ENCODE measurements around the gene AGTRAP. TPM values are rescaled to one million over a fixed set of nuclear protein-coding genes. Genes with fewer than 3 reads are reported as not detected.

The AGTRAP gene
- total and polyA plus RNA-seq, 10 donors, result 40.8 to 120 (median 56.4) TPM

DNA sequence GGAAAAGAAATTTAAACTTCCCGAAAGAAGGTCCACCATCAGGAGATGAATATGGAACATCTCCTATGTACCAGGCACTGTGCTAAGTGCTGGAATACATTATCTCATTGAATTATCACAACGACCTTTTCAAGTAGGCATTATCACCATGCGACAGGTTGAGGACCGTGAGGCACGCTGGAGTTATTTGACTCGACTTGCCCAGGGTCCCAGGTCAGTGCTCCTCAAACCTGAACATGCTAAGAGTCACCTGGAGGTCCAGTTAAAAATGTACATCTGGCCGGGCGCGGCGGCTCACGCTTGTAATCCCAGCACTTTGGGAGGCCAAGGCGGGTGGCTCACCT, 15.9 kb upstream of the AGTRAP start:
- no peak for DNase-seq
- peak overlapping the region; percentile 81 to 94 (median 88) for H3K27ac ChIP-seq
- H3K4me3 ChIP-seq, result peak overlapping the region in 6 of 8 donors; percentile 48 to 79 (median 54)
- intact Hi-C loops (cut with DNase I; ENCODE audit: low total_unique reads), result loop anchor here (5.0 kb wide), 1 partner anchor 68 kb away; the partner anchor contains the start of genes FBXO2 and FBXO44
- no peak for TF ChIP-seq POLR2AphosphoS5 (IDR thresholded peaks at IDR 0.05)
- TF ChIP-seq, protein P1, sequence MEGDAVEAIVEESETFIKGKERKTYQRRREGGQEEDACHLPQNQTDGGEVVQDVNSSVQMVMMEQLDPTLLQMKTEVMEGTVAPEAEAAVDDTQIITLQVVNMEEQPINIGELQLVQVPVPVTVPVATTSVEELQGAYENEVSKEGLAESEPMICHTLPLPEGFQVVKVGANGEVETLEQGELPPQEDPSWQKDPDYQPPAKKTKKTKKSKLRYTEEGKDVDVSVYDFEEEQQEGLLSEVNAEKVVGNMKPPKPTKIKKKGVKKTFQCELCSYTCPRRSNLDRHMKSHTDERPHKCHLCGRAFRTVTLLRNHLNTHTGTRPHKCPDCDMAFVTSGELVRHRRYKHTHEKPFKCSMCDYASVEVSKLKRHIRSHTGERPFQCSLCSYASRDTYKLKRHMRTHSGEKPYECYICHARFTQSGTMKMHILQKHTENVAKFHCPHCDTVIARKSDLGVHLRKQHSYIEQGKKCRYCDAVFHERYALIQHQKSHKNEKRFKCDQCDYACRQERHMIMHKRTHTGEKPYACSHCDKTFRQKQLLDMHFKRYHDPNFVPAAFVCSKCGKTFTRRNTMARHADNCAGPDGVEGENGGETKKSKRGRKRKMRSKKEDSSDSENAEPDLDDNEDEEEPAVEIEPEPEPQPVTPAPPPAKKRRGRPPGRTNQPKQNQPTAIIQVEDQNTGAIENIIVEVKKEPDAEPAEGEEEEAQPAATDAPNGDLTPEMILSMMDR (IDR thresholded peaks at IDR 0.05 in 8 of 11, conservative IDR thresholded peaks at IDR 0.05 in 3 of 11), result peak in 8 of 11 experiments; percentile 2 to 58 (median 15)
- H3K36me3 ChIP-seq, result no peaks in the 10 kb centered on the region
- 73 to 82% (median 77%) methylated on average over 12 of the region's 12 CpGs for WGBS, 5 donors
- peaks cover 0 to 14% (median 0%) of the 10 kb centered on the region in 7 donors for H3K27me3 ChIP-seq (replicated peaks in 1 of 7)
- peaks cover 10 to 37% (median 19%) of the 10 kb centered on the region in 6 donors for H3K4me1 ChIP-seq
- H3K9me3 ChIP-seq, result no peaks in the 10 kb centered on the region

DNA sequence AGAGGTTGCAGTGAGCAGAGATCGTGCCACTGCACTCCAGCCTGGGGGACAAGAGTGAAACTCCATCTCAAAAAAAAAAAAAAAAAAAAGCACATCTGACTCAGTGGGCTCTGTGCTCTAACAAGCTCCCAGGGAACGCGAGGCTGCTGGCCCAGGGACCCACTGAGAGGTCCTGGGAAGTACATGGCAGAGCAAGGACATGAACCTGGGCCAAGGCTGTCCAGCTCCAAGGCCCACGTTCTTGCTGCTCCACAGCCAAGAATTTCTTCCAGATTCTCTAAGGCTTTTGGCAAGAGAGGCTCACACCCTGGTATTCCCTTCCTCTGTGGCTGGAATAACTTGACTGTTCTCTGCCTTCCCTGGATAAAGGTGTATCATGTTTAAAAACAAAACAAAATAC, 15.4 kb upstream of the AGTRAP start:
- H3K27me3 ChIP-seq (replicated peaks in 1 of 7), result peaks cover 0 to 14% (median 0%) of the 10 kb centered on the region in 7 donors
- H3K9me3 ChIP-seq, result no peaks in the 10 kb centered on the region
- no peak for DNase-seq
- TF ChIP-seq, protein P1 (IDR thresholded peaks at IDR 0.05 in 8 of 11, conservative IDR thresholded peaks at IDR 0.05 in 3 of 11), result no peak
- TF ChIP-seq POLR2AphosphoS5 (IDR thresholded peaks at IDR 0.05), result no peak
- TF ChIP-seq POLR2A (IDR thresholded peaks at IDR 0.05), result no peak
- intact Hi-C loops (cut with DNase I; ENCODE audit: low total_unique reads), result loop anchor here (5.0 kb wide), 1 partner anchor 68 kb away; the partner anchor contains the start of genes FBXO2 and FBXO44
- H3K4me1 ChIP-seq, result peaks cover 10 to 42% (median 20%) of the 10 kb centered on the region in 6 donors
- peak overlapping the region in 1 of 8 donors; percentile 94 for H3K27ac ChIP-seq
- no peaks in the 10 kb centered on the region for H3K36me3 ChIP-seq
- WGBS, 5 donors, result 67 to 80% (median 79%) methylated on average over 4 of the region's 4 CpGs
- no peak overlapping the region for H3K4me3 ChIP-seq

DNA sequence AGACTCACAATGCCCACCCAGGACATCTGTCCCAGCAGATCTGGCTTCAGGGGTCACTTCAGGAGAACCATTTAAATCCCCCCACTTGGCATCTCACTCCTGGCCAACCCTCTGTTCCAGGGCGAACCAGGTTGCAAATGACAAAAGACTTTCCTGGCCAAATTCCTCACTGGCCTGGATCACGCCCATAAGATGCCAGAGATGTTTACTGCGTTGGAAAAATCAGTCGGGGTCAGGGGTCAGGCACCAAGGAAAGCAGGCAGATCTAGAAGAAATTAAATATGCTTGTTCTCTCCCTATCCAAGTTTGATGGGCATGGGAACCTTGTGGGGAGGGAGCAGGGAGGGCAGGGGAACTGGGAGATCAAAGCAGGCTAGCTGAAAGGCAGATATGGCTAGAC, 14.6 kb upstream of the AGTRAP start:
- 87 to 96% (median 89%) methylated on average over 4 of the region's 4 CpGs for WGBS, 5 donors
- H3K27ac ChIP-seq, result peak overlapping the region in 1 of 8 donors; percentile 94
- H3K4me1 ChIP-seq, result peaks cover 10 to 50% (median 25%) of the 10 kb centered on the region in 6 donors
- no peak for DNase-seq
- H3K27me3 ChIP-seq (replicated peaks in 1 of 7), result peaks cover 0 to 16% (median 0%) of the 10 kb centered on the region in 7 donors
- intact Hi-C loops (cut with DNase I; ENCODE audit: low total_unique reads), result loop anchor here (5.0 kb wide), 1 partner anchor 69 kb away; the partner anchor contains the start of genes FBXO2 and FBXO44
- H3K9me3 ChIP-seq, result no peaks in the 10 kb centered on the region
- H3K4me3 ChIP-seq, result no peak overlapping the region
- TF ChIP-seq POLR2A (IDR thresholded peaks at IDR 0.05), result no peak
- TF ChIP-seq, protein P1 (IDR thresholded peaks at IDR 0.05 in 8 of 11, conservative IDR thresholded peaks at IDR 0.05 in 3 of 11), result no peak
- no peak for TF ChIP-seq POLR2AphosphoS5 (IDR thresholded peaks at IDR 0.05)
- H3K36me3 ChIP-seq, result no peaks in the 10 kb centered on the region

DNA sequence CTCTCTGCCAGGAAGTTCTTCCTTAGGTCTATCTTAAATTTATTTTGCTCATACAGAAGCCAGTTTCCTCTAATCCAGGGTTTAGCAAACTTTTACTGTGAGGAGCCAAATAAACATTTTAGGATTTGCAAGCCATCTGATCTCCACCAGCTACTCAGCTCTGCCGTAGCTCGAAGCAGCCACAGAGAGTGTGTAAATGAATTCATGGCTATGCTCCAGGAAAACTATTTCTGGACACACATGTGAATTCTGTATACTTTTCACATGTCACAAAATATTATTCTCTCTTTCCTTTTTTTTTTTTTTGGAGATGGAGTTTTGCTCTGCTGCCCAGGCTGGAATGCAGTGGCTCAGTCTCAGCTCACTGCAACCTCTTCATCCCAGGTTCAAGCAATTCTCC, 13.4 kb upstream of the AGTRAP start:
- no peaks in the 10 kb centered on the region for H3K9me3 ChIP-seq
- TF ChIP-seq, protein P1 (IDR thresholded peaks at IDR 0.05 in 8 of 11, conservative IDR thresholded peaks at IDR 0.05 in 3 of 11), result no peak
- TF ChIP-seq POLR2AphosphoS5 (IDR thresholded peaks at IDR 0.05) (no peak), POLR2A (IDR thresholded peaks at IDR 0.05) (no peak)
- WGBS, 5 donors, result 77 to 88% (median 86%) methylated on average over 2 of the region's 2 CpGs
- no peak overlapping the region for H3K27ac ChIP-seq
- H3K4me1 ChIP-seq, result peaks cover 10 to 62% (median 31%) of the 10 kb centered on the region in 6 donors
- intact Hi-C loops (cut with DNase I; ENCODE audit: low total_unique reads), result loop anchor here (5.0 kb wide), 1 partner anchor 70 kb away; the partner anchor contains the start of genes FBXO2 and FBXO44
- H3K4me3 ChIP-seq, result no peak overlapping the region
- no peak for DNase-seq
- H3K27me3 ChIP-seq (replicated peaks in 1 of 7), result peaks cover 0 to 21% (median 0%) of the 10 kb centered on the region in 7 donors
- no peaks in the 10 kb centered on the region for H3K36me3 ChIP-seq
